OCI-LY7 (cell line): ENCODE results near the gene GINM1. TPM values are rescaled to one million over a fixed set of nuclear protein-coding genes. Genes with fewer than 3 reads are reported as not detected.

Experiments used
- BruUV-seq: library from RNA; stranded (reverse); fragments of 400-500 nt; replicated peaks from 2 replicates; lab custom pipeline; 2021; lab: Mats Ljungman, UMichigan
- CTCF ChIA-PET: fragments of 300-600 bp; sonication (Branson Sonifier 250); formaldehyde crosslinking; loops from one replicate; lab custom pipeline; 2022; ENCODE audit warnings: antibody characterized with exemption; ENCODE audit not compliant: unreplicated experiment; lab: Charles Lee
- POLR2A ChIA-PET: fragments of 300-600 bp; sonication (Branson Sonifier 250); formaldehyde crosslinking; loops from one replicate; lab custom pipeline; 2022; ENCODE audit warnings: antibody characterized with exemption; lab: Charles Lee
- DNase-seq: peaks from one replicate; pipeline ENCODE4 v3.0.0-alpha.2; 2015; ENCODE audit warnings: low spot score
- H2AFZ ChIP-seq: fragments of 200-600 bp; sonication (generic), shearing (Covaris generic); 2 replicates; pipeline ENCODE4 v1.6.1; 2014; ENCODE audit warnings: mild to moderate bottlenecking, antibody characterized with exemption, low read length, moderate library complexity
- H3K27ac ChIP-seq: fragments of 200-600 bp; sonication (generic); 2 replicates; pipeline ENCODE4 v1.5.1; 2014; ENCODE audit warnings: mixed run types, low read depth, mild to moderate bottlenecking, moderate library complexity, low read length, inconsistent platforms; ENCODE audit not compliant: poor library complexity, severe bottlenecking
- H3K36me3 ChIP-seq: fragments of 200-600 bp; sonication (generic); 2 replicates; pipeline ENCODE4 v1.6.1; 2014; ENCODE audit warnings: mild to moderate bottlenecking, antibody characterized with exemption, low read length, moderate library complexity, mixed read lengths; ENCODE audit not compliant: insufficient read depth
- H3K4me1 ChIP-seq: fragments of 200-600 bp; sonication (generic); 2 replicates; pipeline ENCODE4 v1.5.1; 2014; ENCODE audit warnings: mild to moderate bottlenecking, low read length; ENCODE audit not compliant: insufficient read depth, poor library complexity, severe bottlenecking
- H3K4me2 ChIP-seq: fragments of 200-600 bp; sonication (generic); 2 replicates; pipeline ENCODE4 v1.6.1; 2014; ENCODE audit warnings: mild to moderate bottlenecking, low read length
- H3K4me3 ChIP-seq: fragments of 200-600 bp; sonication (generic); 2 replicates; pipeline ENCODE4 v1.5.1; 2014; ENCODE audit warnings: mild to moderate bottlenecking, low read depth, low read length; ENCODE audit not compliant: poor library complexity, severe bottlenecking
- H3K79me2 ChIP-seq: fragments of 200-600 bp; sonication (generic); 2 replicates; pipeline ENCODE4 v1.6.1; 2016; ENCODE audit warnings: low read depth, mild to moderate bottlenecking, low read length, moderate library complexity, mixed read lengths; ENCODE audit not compliant: insufficient read depth
- H3K9me2 ChIP-seq: fragments of 200-600 bp; sonication (generic); 2 replicates; pipeline ENCODE4 v1.6.1; 2016; ENCODE audit warnings: mild to moderate bottlenecking, low read length, mixed read lengths; ENCODE audit not compliant: insufficient read depth
- H3K9me3 ChIP-seq: fragments of 200-600 bp; sonication (generic); 2 replicates; pipeline ENCODE4 v1.6.1; 2014; ENCODE audit warnings: mild to moderate bottlenecking, mixed run types, low read length, mixed read lengths
- H4K20me1 ChIP-seq: fragments of 200-600 bp; sonication (generic); 2 replicates; pipeline ENCODE4 v1.6.1; 2014; ENCODE audit warnings: mild to moderate bottlenecking, antibody characterized with exemption, low read length, moderate library complexity, mixed read lengths; ENCODE audit not compliant: insufficient read depth
- CTCF ChIP-seq: fragments of 200-600 bp; sonication (generic); conservative IDR thresholded peaks from 2 replicates; pipeline ENCODE4 v1.5.1; 2014; ENCODE audit warnings: mild to moderate bottlenecking, antibody characterized with exemption, low read length, moderate library complexity, mixed read lengths
- EZH2phosphoT487 ChIP-seq: fragments of 200-600 bp; sonication (generic); IDR thresholded peaks from 2 replicates; pipeline ENCODE4 v1.6.1; 2018; ENCODE audit warnings: low read depth, borderline replicate concordance, mild to moderate bottlenecking, mixed run types, antibody characterized with exemption, low read length, moderate library complexity, mixed read lengths
- intact Hi-C: fragments of 100-400 bp; cut with micrococcal nuclease; formaldehyde crosslinking; loops from one replicate; pipeline ENCODE4 v1.10.0; 2022; ENCODE audit not compliant: unreplicated experiment
- total RNA-seq, 2 experiments: library from RNA; depleted of rRNA in 1 of 2; stranded (reverse); fragments of >200 nt in 1 of 2; shearing (Covaris generic) in 1 of 2; gene quantifications; 2 replicates each; pipeline ENCODE4 v1.2.3, GENCODE V29; 2014 to 2022

GINM1 gene
- total RNA-seq, 2 experiments from 2014 or later = 17.2 to 38.1 TPM

- TF ChIP-seq CTCF (no peak), EZH2phosphoT487 (no peak)
- peaks cover 87% of the 10 kb centered on the region for H3K36me3 ChIP-seq
- no peaks in the 10 kb centered on the region for H3K79me2 ChIP-seq
- intact Hi-C loops = no loop called here
- ChIA-PET POLR2A (interaction anchor here (0.6 to 1.5 kb wide), 5 partner anchors 23 to 713 kb away, joined by 3 to 6 read pairs (median 4); no protein-coding TSS in a partner anchor), CTCF (no interaction called here)
- no peaks in the 10 kb centered on the region for H3K4me1 ChIP-seq
- H3K9me2 ChIP-seq = no peaks in the 10 kb centered on the region
- H3K4me2 ChIP-seq = no peak overlapping the region
- no peak overlapping the region for H3K4me3 ChIP-seq
- no peak overlapping the region for H3K27ac ChIP-seq
- H4K20me1 ChIP-seq = no peaks in the 10 kb centered on the region
- H2AFZ ChIP-seq = no peak overlapping the region
- H3K9me3 ChIP-seq = no peaks in the 10 kb centered on the region
- no peak for DNase-seq
- no TSS peak for BruUV-seq
These were observed 27.2 kb downstream of the GINM1 start for GRCh38 chr6:149593408-149593807.

- POLR2A ChIA-PET = interaction anchor here (0.5 to 0.9 kb wide), 6 partner anchors 9 to 60 kb away, joined by 3 to 5 read pairs (median 4); no protein-coding TSS in a partner anchor
- TF ChIP-seq EZH2phosphoT487 = no peak
- no peak for TF ChIP-seq CTCF
- no peak overlapping the region for H3K4me2 ChIP-seq
- no peak for DNase-seq
- peaks cover 82% of the 10 kb centered on the region for H3K36me3 ChIP-seq
- intact Hi-C loops = no loop called here
- H3K4me3 ChIP-seq = no peak overlapping the region
- no peaks in the 10 kb centered on the region for H3K9me2 ChIP-seq
- no peaks in the 10 kb centered on the region for H3K79me2 ChIP-seq
- H4K20me1 ChIP-seq = no peaks in the 10 kb centered on the region
- no peak overlapping the region for H3K27ac ChIP-seq
- H3K9me3 ChIP-seq = no peaks in the 10 kb centered on the region
- BruUV-seq = no TSS peak
- CTCF ChIA-PET = interaction anchor here (0.6 kb wide), 1 partner anchor 33 kb away, joined by 4 read pairs; no protein-coding TSS in a partner anchor
- H3K4me1 ChIP-seq = no peaks in the 10 kb centered on the region
- no peak overlapping the region for H2AFZ ChIP-seq
These were observed 34.3 kb downstream of the GINM1 start for GRCh38 chr6:149600508-149600907.

DNA sequence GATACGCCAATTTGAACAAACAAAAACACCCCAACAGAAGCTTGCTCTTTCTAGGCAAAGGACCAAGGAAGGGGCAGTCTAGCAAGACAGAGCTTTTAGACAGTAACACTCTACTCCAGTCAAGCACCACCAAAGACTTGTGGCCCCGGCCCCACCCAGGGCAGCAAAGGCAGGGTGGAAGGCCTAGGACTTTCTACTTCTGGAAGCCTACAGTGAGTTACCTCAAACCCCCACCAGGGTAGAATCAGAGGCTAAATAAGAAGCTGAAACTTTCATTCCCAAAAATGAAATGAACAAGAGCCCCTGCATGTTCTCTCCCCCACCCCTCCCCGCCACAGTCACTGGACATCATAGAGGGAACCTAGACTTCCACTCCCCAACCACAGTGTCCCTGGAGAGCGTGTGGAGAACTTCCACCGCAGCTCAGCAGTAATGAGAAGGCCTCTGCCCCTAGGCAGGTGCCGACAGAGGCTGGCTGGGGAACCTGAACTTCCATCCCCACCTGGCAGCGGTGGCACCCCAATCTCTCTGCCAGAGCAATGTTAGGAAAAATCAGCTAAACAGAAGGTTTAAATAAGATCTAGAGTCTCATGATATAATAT is 42.3 kb downstream of the GINM1 start:
- Histone ChIP-seq H3K36me3 (peaks cover 39% of the 10 kb centered on the region), H3K9me2 (no peaks in the 10 kb centered on the region), H4K20me1 (no peaks in the 10 kb centered on the region), H3K27ac (no peak overlapping the region), H3K79me2 (peaks cover 11% of the 10 kb centered on the region; the same call in 1 of the 2 replicates), H2AFZ (no peak overlapping the region), H3K4me1 (peaks cover 7% of the 10 kb centered on the region), H3K4me3 (no peak overlapping the region), H3K9me3 (peaks cover 4% of the 10 kb centered on the region; the same call in 1 of the 2 replicates), H3K4me2 (no peak overlapping the region)
- BruUV-seq = no TSS peak
- TF ChIP-seq EZH2phosphoT487 = no peak
- ChIA-PET CTCF (no interaction called here), POLR2A (interaction anchor here (0.6 to 1.5 kb wide), 8 partner anchors 10 to 155 kb away, joined by 3 to 4 read pairs (median 3); no protein-coding TSS in a partner anchor)
- intact Hi-C loops = no loop called here
- DNase-seq = no peak
